ENCODE data around the gene VENTX.

The VENTX gene

GRCh38 chr10:133243593-133243992, 5.9 kb downstream of the VENTX start:
- DNase-seq (ENCODE audit: low read depth in 2 of 2), result no peak
- H3K4me3 ChIP-seq (replicated peaks in 1 of 2; ENCODE audit: low read depth in 2 of 2, low read length in 2 of 2), result no peak overlapping the region
- no peak for TF ChIP-seq CTCF (IDR thresholded peaks at IDR 0.05; ENCODE audit: low read depth, low read length)

- TF ChIP-seq CTCF (IDR thresholded peaks at IDR 0.05; ENCODE audit: low read depth, low read length), result no peak
- peak in 1 of 2 donors; percentile 17 for DNase-seq (ENCODE audit: low read depth in 2 of 2)
- no peak overlapping the region for H3K4me3 ChIP-seq (replicated peaks in 1 of 2; ENCODE audit: low read depth in 2 of 2, low read length in 2 of 2)
Observed at GRCh38 chr10:133245439-133246235, 8.0 kb downstream of the VENTX start.

DNA sequence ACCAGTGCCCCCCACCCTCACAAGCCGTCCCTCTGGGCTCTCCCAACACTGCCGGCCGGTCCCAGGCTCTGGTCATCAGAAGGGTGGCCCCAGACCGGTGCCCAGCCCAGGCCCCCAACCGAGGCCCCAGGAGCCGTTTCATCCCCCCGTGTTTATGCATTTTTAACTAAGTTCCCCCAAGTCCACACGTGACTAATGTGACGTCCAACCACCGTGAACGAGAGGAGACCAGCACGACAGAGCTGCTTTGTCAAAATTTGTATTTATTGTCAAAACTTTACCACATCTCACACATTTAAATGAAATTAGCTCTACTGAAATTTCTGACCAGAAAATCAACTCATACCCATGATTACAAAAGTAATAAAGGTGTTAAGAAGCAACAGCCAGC, 8.6 kb downstream of the VENTX start:
- H3K4me3 ChIP-seq (replicated peaks in 1 of 2; ENCODE audit: low read depth in 2 of 2, low read length in 2 of 2), result no peak overlapping the region
- no peak for DNase-seq (ENCODE audit: low read depth in 2 of 2)
- no peak for TF ChIP-seq CTCF (IDR thresholded peaks at IDR 0.05; ENCODE audit: low read depth, low read length)

- no peak for TF ChIP-seq CTCF (IDR thresholded peaks at IDR 0.05; ENCODE audit: low read depth, low read length)
- DNase-seq (ENCODE audit: low read depth in 2 of 2), result peak in 1 of 2 donors; percentile 25
- H3K4me3 ChIP-seq (replicated peaks in 1 of 2; ENCODE audit: low read depth in 2 of 2, low read length in 2 of 2), result no peak overlapping the region
Observed at GRCh38 chr10:133247681-133248333, 10.2 kb downstream of the VENTX start.

GRCh38 chr10:133248334-133248715, 10.7 kb downstream of the VENTX start:
- no peak for TF ChIP-seq CTCF (IDR thresholded peaks at IDR 0.05; ENCODE audit: low read depth, low read length)
- no peak overlapping the region for H3K4me3 ChIP-seq (replicated peaks in 1 of 2; ENCODE audit: low read depth in 2 of 2, low read length in 2 of 2)
- no peak for DNase-seq (ENCODE audit: low read depth in 2 of 2)

DNA sequence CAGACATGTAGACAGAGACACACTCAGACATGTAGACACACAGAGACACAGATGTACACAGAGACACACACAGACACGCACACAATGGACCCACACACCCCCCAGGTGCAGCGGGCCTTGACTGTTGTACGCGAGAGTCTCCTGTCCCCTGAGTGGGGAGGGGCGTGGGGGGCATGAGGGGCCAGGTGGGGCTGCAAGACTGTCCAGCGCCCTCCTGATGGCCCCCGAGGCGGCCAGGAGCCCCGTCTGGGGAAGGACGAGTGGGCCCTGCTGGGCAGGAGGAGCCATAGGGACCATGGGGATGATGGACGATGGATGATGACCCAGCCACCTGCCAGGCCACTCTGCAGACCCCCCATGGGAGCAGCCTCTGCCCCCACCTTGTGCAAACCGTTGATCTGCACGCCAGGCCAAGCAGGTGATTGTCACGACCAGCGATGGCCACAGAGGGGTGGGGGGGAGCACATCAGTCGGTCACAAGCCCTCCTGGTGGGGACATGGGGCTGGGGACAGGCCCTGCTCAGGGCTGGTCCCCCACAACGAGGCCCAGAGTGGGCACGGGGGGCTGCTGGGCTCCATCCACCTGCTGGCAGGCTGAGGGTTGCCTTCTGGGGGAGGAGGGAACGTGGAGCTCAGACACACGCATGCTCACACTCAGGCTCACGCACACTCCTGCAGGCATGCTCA, 11.6 kb downstream of the VENTX start:
- DNase-seq (ENCODE audit: low read depth in 2 of 2), result no peak
- no peak overlapping the region for H3K4me3 ChIP-seq (replicated peaks in 1 of 2; ENCODE audit: low read depth in 2 of 2, low read length in 2 of 2)
- TF ChIP-seq CTCF (IDR thresholded peaks at IDR 0.05; ENCODE audit: low read depth, low read length), result no peak
